Kidney glomerular epithelial cell (primary cell): ENCODE data around the gene NET1.

Experiments
- DNase-seq: peaks from one replicate; lab custom pipeline; 2025; lab: John Stamatoyannopoulos, UW

Gene NET1

GRCh38 chr10:5443429-5443828 is 31.1 kb downstream of the NET1 start:
- no peak for DNase-seq

GRCh38 chr10:5445006-5445405 is 32.6 kb downstream of the NET1 start:
- DNase-seq = no peak

- DNase-seq = peak; percentile 88
These were observed 34.1 kb downstream of the NET1 start for GRCh38 chr10:5446390-5446926.

- DNase-seq = peak; percentile 67
These were observed 34.7 kb downstream of the NET1 start for GRCh38 chr10:5447056-5447455.

GRCh38 chr10:5447611-5448071 is 35.3 kb downstream of the NET1 start:
- peak; percentile 53 for DNase-seq

- DNase-seq = no peak
These were observed 36.1 kb downstream of the NET1 start for GRCh38 chr10:5448333-5449001.

GRCh38 chr10:5449227-5449626 is 36.9 kb downstream of the NET1 start:
- no peak for DNase-seq

- peak; percentile 77 for DNase-seq
These were observed 37.5 kb downstream of the NET1 start for GRCh38 chr10:5449823-5450222.

- no peak for DNase-seq
These were observed 38.4 kb downstream of the NET1 start for GRCh38 chr10:5450605-5451384.

- no peak for DNase-seq
These were observed 41.6 kb downstream of the NET1 start for GRCh38 chr10:5453749-5454489.

GRCh38 chr10:5456563-5456962 is 44.2 kb downstream of the NET1 start:
- DNase-seq = no peak

- DNase-seq = no peak
These were observed 45.4 kb downstream of the NET1 start for GRCh38 chr10:5457741-5458140.

GRCh38 chr10:5458425-5458824 is 46.1 kb downstream of the NET1 start:
- no peak for DNase-seq

GRCh38 chr10:5458949-5459747 is 46.8 kb downstream of the NET1 start:
- DNase-seq = no peak

GRCh38 chr10:5460468-5461202 is 48.3 kb downstream of the NET1 start:
- no peak for DNase-seq

GRCh38 chr10:5461203-5461588 is 48.8 kb downstream of the NET1 start:
- DNase-seq = no peak

GRCh38 chr10:5461914-5462840 is 49.8 kb downstream of the NET1 start:
- DNase-seq = no peak

GRCh38 chr10:5462841-5463293 is 50.5 kb downstream of the NET1 start:
- DNase-seq = no peak

GRCh38 chr10:5464546-5464945 is 52.2 kb downstream of the NET1 start:
- no peak for DNase-seq

- no peak for DNase-seq
These were observed 53.7 kb downstream of the NET1 start for GRCh38 chr10:5465976-5466450.
